Glutamatergic neuron (in vitro differentiated cells): Measurements from ENCODE around the gene RAB38. TPM values are rescaled to one million over a fixed set of nuclear protein-coding genes. Genes with fewer than 3 reads are reported as not detected.

ENCODE experiments used
- DNase-seq: peaks from one replicate; pipeline ENCODE4 v3.0.0; 2022
- H3K27ac Mint-ChIP-seq: one replicate; pipeline ENCODE4 v1.8.0; 2020; ENCODE audit warnings: mild to moderate bottlenecking, mixed read lengths, inconsistent platforms; ENCODE audit not compliant: unreplicated experiment
- H3K27me3 Mint-ChIP-seq: one replicate; pipeline ENCODE4 v1.8.0; 2020; ENCODE audit warnings: mild to moderate bottlenecking, moderate library complexity, mixed read lengths, inconsistent platforms; ENCODE audit not compliant: unreplicated experiment
- H3K36me3 Mint-ChIP-seq: one replicate; pipeline ENCODE4 v1.8.0; 2020; ENCODE audit warnings: mild to moderate bottlenecking, mixed read lengths, inconsistent platforms; ENCODE audit not compliant: unreplicated experiment
- H3K4me1 Mint-ChIP-seq: one replicate; pipeline ENCODE4 v1.8.0; 2020; ENCODE audit warnings: mild to moderate bottlenecking, low read depth, mixed read lengths, inconsistent platforms; ENCODE audit not compliant: unreplicated experiment
- H3K4me3 Mint-ChIP-seq: one replicate; pipeline ENCODE4 v1.8.0; 2020; ENCODE audit warnings: mild to moderate bottlenecking, mixed read lengths, inconsistent platforms; ENCODE audit not compliant: unreplicated experiment
- H3K9me3 Mint-ChIP-seq: one replicate; pipeline ENCODE4 v1.8.0; 2020; ENCODE audit warnings: mild to moderate bottlenecking, moderate library complexity, mixed read lengths, inconsistent platforms; ENCODE audit not compliant: unreplicated experiment
- total RNA-seq: library from RNA; stranded (reverse); fragmentation: NEBNext Ultra II Directional; extraction: Animal tissue kit (Norgen Biotek cat#: 25700); gene quantifications from one replicate; pipeline ENCODE4 v1.2.1, GENCODE V29; 2021; ENCODE audit not compliant: unreplicated experiment
- TF ChIP-seq, protein P1 (sequence below): fragments of 200-600 bp; sonication (generic); IDR thresholded peaks from one replicate; pipeline ENCODE4 v1.5.0; 2021; ENCODE audit not compliant: partially characterized antibody, unreplicated experiment

Gene RAB38
- total RNA-seq, 1 donor from 2014 or later = 0.76 TPM

DNA sequence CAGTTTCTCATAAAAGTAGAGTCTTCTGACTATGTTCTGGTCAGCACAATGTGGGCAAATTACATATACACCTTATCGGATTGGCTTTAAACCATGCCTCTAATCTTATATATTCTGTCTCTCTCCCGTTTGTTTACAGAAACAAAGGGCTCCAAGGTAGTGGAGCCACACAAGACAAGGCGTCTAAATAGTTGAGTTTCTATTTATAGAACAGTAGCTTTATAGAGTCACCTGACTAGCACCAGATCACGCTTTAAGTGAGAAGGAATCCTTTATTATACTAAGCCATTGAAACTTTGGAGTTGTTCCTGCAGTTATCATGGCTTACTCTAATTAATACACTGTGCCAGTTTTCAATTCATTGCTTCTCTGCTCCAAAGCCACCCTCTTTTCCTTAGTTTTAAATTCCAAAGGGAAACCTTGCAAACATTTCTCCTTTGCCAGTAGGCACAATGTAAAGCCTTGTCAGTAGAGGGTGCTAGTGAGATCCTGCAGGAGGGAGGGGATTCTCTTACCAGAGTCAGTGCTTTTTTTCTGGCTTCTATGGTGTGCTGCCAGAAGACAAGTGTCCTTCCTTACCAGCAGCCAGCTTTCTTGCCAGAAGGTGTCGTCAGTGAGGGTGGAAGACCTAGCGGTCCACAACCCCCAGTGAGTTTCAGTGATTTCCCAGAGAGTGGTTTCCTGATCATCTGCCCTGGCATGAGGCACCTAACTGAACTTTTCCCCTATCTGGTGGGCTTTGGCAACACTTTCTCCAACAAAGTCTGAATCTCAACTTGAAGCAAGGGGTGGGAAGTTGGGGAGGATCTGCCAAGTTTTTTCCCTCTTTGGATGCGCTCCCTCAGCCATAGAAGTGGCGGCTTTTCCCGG lies 71.7 kb downstream of the RAB38 start:
- TF ChIP-seq, protein P1, sequence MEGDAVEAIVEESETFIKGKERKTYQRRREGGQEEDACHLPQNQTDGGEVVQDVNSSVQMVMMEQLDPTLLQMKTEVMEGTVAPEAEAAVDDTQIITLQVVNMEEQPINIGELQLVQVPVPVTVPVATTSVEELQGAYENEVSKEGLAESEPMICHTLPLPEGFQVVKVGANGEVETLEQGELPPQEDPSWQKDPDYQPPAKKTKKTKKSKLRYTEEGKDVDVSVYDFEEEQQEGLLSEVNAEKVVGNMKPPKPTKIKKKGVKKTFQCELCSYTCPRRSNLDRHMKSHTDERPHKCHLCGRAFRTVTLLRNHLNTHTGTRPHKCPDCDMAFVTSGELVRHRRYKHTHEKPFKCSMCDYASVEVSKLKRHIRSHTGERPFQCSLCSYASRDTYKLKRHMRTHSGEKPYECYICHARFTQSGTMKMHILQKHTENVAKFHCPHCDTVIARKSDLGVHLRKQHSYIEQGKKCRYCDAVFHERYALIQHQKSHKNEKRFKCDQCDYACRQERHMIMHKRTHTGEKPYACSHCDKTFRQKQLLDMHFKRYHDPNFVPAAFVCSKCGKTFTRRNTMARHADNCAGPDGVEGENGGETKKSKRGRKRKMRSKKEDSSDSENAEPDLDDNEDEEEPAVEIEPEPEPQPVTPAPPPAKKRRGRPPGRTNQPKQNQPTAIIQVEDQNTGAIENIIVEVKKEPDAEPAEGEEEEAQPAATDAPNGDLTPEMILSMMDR = peak; percentile 64
- peak; percentile 40 for DNase-seq
- Mint-ChIP-seq H3K4me3 (no peak overlapping the region), H3K36me3 (no peaks in the 10 kb centered on the region), H3K27ac (no peak overlapping the region), H3K9me3 (peaks cover 2% of the 10 kb centered on the region), H3K4me1 (no peaks in the 10 kb centered on the region), H3K27me3 (peaks cover 1% of the 10 kb centered on the region)

DNA sequence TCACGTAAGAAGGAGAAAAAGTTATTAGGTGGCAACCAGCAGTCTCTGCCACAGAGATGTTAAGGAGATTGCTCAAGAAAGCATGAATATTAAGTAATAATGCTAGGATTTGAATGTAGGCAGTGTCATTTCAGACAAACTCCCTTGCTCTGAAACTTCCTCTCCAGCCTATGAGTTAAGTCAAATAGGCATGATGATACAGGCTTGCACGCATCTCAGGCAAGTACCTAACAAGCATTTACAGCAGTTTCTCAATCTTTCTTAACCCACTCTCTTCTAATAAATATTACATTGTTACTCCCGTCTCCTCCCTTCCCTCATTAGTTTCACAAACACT lies 72.7 kb downstream of the RAB38 start:
- no peaks in the 10 kb centered on the region for H3K36me3 Mint-ChIP-seq
- TF ChIP-seq, protein P1 = no peak
- H3K27me3 Mint-ChIP-seq = no peaks in the 10 kb centered on the region
- no peak for DNase-seq
- no peaks in the 10 kb centered on the region for H3K4me1 Mint-ChIP-seq
- H3K4me3 Mint-ChIP-seq = no peak overlapping the region
- no peaks in the 10 kb centered on the region for H3K9me3 Mint-ChIP-seq
- no peak overlapping the region for H3K27ac Mint-ChIP-seq

GRCh38 chr11:88101881-88102597 lies 73.2 kb downstream of the RAB38 start:
- no peaks in the 10 kb centered on the region for H3K36me3 Mint-ChIP-seq
- no peaks in the 10 kb centered on the region for H3K27me3 Mint-ChIP-seq
- H3K4me1 Mint-ChIP-seq = no peaks in the 10 kb centered on the region
- H3K9me3 Mint-ChIP-seq = no peaks in the 10 kb centered on the region
- TF ChIP-seq, protein P1 = no peak
- DNase-seq = no peak
- no peak overlapping the region for H3K27ac Mint-ChIP-seq
- no peak overlapping the region for H3K4me3 Mint-ChIP-seq

GRCh38 chr11:88100151-88100550 lies 75.1 kb downstream of the RAB38 start:
- no peak overlapping the region for H3K27ac Mint-ChIP-seq
- no peaks in the 10 kb centered on the region for H3K36me3 Mint-ChIP-seq
- H3K9me3 Mint-ChIP-seq = no peaks in the 10 kb centered on the region
- H3K4me1 Mint-ChIP-seq = no peaks in the 10 kb centered on the region
- no peak overlapping the region for H3K4me3 Mint-ChIP-seq
- TF ChIP-seq, protein P1 = no peak
- H3K27me3 Mint-ChIP-seq = no peaks in the 10 kb centered on the region
- DNase-seq = no peak

- TF ChIP-seq, protein P1 = no peak
- no peak overlapping the region for H3K27ac Mint-ChIP-seq
- no peaks in the 10 kb centered on the region for H3K4me1 Mint-ChIP-seq
- DNase-seq = no peak
- no peaks in the 10 kb centered on the region for H3K9me3 Mint-ChIP-seq
- no peaks in the 10 kb centered on the region for H3K27me3 Mint-ChIP-seq
- H3K4me3 Mint-ChIP-seq = no peak overlapping the region
- H3K36me3 Mint-ChIP-seq = no peaks in the 10 kb centered on the region
Observed at GRCh38 chr11:88098289-88098688, 77.0 kb downstream of the RAB38 start.
